ENCODE measurements around the gene PTPRM. TPM values are rescaled to one million over a fixed set of nuclear protein-coding genes. Genes with fewer than 3 reads are reported as not detected.

PTPRM gene
- polyA plus RNA-seq, 1 donor = 85.4 TPM

DNA sequence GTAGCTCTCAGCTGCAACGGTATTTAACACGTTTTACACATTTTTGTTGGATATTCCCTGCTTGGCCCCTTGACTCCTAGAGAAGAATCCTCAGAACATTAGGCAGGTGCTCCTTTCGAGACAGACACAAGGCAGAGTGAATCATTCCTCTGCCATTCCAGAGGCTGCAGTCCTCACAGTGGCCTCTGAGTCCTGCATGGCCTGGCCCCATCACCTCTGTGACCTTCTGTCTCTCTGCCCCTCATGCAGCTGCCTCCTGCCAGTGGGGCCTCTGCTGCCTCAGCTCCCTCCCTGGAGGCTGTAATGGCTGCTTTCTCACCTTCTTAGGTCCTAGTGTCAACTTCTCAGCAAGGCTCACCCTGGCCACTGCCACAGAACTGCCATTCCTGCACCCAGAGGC, 101.3 kb downstream of the PTPRM start:
- DNase-seq (ENCODE audit: low read depth) = no peak

DNA sequence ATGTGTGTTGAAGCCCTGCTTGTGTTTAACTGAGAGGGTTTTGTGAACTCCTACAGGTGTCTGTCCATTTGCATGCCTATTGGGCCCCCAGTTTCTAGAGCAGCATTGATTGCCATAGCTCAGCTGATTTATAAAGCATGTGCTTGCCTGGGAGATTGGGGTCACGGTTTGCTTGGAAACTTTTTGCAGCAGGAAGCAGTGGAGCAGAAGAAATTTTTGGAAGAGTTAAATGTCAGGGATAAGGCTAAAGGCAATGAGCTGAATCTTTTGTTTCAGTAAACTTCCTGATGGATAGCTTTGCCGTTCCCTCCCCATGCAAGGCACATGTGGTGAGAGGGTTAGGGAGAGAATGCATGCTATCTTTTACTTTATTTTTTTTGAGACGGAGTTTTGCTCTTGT, 102.2 kb downstream of the PTPRM start:
- DNase-seq (ENCODE audit: low read depth) = no peak

DNA sequence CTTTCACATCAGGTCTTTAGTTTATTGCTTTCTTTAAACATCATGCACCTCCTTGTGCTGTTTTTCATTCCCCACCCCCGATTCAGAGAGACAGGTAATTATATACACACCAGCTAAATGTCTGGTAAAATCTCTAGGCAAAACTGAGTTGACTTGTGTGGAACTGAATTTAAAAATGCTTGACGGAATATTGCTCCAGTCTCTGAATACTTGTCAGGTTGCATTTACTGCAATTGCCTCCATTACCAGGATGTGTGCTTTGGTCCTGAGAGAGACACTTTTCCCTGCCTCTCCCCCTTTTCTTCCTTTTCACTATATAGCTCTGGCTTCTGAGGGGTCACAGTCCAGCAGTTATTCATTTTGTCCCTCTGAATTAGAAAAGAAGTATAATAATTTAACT, 104.0 kb downstream of the PTPRM start:
- no peak for DNase-seq (ENCODE audit: low read depth)

DNA sequence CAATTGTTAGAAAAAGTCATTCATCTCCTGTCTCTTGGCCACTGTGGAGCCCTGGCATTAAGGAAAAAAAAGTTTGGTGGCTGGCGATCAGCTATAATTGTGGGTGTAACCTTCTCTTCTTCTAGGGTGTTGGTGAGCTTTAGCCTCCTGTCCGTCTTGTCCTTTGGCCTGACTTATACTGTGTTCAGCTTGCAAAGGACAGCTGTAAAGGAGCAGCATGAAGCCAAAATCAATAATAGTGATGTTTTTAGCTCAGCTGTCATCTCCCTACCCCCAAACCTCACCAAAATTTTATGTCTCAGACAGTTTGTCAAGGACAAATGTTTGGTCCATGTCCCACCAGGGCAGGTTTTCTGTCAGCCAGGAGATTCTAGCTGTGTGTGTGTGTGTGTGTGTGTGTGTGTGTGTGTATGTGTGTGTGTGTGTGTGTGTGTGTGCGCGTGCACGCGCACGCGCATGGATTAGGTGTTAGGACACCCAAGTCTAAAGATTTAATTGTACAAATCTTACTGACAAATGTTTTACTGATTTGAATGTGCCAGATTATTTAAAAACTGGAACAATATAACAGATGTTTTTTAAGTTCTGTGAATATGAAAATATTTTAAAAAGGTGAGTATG, 109.2 kb downstream of the PTPRM start:
- no peak for DNase-seq (ENCODE audit: low read depth)

DNA sequence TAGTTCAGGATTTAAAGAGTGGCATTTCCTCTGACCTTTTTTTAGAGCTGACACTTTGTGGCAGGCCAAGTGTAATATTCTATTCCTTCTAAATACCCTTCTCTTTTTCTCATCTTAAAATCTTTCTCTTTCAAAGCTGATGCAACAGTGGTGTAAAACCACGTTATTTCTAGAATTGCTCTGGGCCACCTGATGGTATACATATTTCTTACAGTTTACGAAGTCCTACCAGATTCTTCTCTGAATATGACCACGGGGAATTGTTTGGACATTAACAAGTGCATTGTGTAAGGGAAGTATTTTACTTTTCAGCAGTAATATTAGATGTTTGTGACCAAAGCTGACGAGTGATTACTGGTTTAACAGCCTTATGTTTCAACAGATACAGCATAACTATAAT, 109.9 kb downstream of the PTPRM start:
- no peak for DNase-seq (ENCODE audit: low read depth)

DNA sequence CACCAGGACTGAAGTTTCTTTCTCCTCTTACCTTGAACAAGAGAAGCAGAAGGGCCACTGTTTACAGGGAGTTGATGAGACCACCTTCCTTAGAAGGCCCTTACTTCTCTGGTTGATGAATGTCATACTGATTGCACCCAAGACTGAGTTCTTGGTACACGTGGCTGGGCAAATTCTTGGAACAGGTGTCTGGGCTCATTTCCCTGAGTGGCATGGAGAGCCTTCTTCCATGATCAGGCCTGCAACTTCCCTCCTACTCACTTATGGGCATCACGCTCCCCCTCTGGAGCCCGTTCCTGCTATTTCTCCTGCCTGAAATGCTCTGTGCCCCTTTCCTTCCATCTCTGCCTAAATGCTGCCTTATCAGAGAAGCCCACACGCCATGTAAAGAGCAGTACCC, 110.3 kb downstream of the PTPRM start:
- DNase-seq (ENCODE audit: low read depth) = no peak

DNA sequence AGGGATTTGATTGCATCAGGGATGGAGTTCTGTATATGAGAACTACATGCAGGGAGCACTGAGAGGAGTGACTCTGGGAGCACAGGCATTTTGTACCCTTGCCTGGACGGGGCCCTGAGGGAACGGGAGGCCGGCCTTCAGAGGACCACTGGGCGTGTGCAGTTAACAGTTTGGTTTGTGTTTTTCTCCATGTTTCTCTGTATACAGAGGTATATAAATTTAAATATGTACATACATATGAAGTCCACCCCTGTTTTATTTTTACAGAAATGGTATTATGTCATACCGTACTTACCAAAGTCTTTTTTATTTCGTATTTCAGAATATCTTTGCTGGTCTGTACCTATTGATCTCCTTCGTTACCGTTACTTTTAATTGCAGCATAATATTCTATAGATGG, 111.3 kb downstream of the PTPRM start:
- DNase-seq (ENCODE audit: low read depth) = no peak

DNA sequence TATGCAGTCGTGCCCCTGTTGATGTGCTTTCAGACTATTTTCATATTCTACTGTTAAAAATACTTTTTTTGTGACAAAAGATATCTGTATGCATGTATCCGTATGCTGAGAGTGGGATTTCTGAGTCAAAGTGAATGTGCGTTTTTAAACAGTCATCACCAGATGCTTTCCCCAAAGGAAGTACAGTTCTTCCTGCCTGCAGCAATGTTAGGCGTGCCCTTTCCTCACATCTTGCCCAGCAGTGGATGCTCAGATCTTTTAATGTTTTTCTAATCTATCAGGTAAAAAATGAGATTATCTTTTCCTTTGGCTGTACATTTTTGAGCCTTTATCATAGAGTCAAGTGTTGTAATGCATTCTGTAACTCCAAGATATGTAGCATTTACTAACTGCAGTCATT, 111.7 kb downstream of the PTPRM start:
- DNase-seq (ENCODE audit: low read depth) = no peak

DNA sequence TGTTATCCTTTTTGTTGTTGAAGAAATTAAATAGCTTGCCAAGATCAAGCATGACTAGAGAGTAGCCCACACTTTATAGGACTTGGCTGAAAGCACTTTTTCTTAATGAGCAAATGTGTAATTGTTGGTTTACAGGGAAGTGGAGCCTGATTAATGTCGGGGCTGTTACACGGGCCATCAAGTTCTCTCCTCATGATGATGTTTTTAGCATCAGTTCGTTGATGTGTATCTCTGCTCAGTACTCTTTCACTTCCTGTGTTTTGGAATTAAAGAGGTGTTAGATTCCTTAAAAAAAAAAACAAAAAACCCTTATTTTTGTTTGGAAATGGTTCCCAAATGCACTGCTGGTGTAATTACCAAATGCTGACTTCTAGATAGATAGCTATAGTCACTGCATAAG, 114.2 kb downstream of the PTPRM start:
- DNase-seq (ENCODE audit: low read depth) = no peak

DNA sequence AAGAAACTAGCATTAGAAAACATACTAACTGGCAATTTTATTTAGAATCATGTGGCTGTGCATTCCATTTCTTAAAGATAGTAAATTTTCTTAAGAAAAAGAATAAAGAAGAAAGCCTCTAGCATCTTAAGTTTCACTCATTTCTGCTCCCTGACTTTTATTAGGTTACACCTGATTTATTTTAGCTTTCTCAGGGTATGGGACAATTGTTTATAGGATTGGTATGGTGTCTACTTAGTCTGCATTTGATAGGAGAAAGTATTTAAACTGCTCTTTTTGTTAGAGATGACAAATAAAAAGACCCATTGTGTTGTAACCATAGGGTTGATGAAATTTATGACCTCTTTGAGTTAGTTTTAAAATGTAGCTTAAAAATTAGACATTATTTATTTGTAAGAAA, 115.2 kb downstream of the PTPRM start:
- no peak for DNase-seq (ENCODE audit: low read depth)

DNA sequence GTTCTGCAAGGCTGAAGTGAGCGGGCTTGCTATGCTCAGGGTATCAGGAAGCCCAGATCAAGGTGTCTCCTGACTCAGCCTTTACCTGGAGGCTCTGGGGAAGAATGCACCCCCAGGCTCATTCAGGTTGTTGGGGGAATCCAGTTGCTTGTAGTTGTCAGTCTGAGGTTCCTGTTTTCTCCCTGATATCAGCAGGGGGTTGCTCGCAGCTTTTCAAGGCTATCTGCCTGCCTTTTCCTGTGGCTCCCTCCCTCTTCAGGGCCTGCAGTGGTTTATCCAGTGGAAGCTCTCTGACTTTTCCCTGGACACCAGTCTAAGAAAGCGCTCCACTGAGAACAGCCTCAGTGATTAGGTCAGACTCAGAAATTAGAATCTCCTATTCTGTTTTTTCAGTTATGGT, 116.6 kb downstream of the PTPRM start:
- DNase-seq (ENCODE audit: low read depth) = no peak

DNA sequence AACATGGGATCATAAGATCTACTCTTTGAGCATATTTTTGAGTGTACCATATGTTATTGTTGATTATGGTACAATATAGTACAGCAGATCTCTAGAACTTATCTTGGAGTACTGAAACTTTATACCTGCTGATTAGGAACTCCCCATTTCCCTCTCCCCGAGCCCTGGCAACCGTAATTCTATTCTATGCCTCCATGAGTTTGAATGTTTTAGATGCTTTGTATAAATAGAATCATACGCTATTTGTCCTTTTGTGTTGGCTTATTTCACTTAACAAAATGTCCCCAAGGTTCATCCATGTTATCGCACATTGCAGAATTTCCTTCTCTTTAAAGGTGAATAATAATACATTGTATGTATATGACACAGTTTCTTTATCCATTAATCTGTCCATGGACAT, 117.2 kb downstream of the PTPRM start:
- DNase-seq (ENCODE audit: low read depth) = no peak

DNA sequence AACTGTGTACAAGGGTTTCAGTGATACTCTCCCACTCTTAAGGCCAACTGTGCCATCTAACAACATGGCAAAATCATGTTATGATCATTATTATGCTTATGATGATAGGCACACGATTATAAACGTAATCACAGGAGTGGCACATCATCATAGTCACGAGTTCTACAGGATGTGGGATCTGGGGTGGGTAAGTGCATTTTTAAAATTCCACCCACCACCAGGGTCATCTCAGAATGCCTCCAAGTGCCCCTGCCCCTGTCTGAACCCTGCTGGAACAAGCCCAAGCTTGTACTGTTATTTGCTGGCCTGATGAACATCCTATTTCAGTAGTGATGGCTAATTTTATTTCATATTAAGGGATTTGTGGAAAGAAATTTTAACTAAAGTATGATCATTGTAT, 117.8 kb downstream of the PTPRM start:
- DNase-seq (ENCODE audit: low read depth) = no peak

DNA sequence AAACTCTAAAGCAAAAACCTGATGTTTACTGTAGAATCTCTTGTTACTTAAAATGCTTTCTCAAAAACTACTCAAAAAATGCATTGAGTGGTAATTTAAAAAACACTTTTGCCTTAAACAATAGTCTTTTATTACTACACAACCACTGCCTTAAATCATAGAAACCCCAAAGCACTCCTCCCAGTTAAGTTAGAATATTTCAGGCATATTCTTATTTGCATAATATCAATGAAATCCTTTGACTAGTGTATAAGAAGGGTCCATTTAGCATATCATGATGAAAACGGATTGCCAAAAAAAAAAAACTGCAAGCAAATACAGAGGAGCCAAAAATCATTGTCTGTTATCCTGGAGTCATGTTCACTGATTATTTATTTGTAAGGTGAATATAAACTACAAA, 119.2 kb downstream of the PTPRM start:
- no peak for DNase-seq (ENCODE audit: low read depth)

DNA sequence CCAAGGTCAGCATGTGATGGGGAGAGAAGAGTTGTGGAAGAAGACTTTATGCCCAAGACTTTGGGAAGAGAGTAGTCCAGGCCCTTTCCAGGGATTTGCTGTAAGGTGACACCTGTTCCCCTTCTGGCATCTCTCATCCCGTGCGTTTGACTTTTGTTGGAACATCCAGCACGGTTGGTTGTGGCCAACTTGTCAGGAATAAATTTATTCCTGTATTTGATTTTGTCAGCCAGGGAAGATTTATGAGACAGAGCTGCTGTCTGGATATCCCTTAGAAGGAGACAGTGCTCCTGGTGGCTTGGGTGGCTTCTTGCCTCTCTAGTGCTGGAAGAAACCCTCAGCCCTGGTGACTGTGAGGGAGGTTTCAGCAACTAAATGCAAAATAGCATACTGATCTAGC, 121.5 kb downstream of the PTPRM start:
- DNase-seq (ENCODE audit: low read depth) = no peak

DNA sequence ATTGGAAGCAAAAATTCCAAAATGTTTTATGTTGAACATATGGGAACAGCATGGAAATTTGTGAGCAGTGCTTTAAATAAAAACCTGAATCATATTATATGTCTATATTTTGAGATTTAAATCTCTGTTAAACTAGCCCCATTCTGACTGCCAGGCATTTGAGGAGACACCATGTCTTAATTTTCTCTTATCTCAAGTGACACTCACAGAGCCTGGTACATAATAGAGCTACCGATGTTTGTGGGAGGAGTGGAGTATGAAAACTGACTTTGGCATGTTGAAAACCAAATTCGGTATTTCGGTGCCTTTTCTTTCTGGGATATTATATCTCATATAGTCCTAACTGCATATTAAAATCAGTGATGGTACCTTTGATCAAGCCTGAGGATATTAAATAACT, 124.1 kb downstream of the PTPRM start:
- DNase-seq (ENCODE audit: low read depth) = no peak

DNA sequence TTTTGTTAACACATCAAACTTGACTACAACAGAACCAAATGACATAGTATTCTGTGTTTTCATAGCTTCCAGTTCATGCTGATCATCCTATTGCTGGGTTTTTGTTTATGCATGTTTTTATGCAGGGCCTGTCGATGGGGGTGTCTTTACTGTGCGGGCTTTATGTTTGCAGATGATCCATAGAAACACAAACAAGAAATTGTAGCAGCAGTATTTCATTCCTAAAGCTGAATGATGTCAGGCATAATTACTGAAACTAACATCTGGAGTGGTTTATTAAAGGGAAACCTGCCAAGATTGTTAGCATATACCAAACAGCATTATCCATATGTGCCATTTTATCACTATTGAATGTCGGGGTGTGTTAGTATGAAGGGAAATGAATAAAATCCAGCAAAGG, 129.7 kb downstream of the PTPRM start:
- peak; percentile 34 for DNase-seq (ENCODE audit: low read depth)

DNA sequence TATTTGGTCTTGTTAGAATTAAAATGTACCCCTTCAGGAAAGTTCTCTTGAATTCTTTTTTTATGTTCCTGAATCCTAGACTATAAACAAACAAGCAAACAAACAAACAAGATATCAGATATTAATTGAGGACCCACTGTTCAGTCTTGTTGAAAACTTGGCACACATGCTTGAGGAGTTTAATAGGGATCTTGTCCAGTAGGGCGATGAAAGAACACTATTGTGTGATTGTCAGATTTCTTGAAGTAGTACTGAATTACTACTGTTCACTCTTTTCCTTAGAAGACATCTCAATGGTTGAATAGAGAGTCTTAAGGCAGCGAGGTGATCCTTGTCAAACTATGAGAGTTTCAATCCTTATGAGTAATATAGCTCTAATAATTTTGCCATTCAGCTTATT, 130.2 kb downstream of the PTPRM start:
- no peak for DNase-seq (ENCODE audit: low read depth)

DNA sequence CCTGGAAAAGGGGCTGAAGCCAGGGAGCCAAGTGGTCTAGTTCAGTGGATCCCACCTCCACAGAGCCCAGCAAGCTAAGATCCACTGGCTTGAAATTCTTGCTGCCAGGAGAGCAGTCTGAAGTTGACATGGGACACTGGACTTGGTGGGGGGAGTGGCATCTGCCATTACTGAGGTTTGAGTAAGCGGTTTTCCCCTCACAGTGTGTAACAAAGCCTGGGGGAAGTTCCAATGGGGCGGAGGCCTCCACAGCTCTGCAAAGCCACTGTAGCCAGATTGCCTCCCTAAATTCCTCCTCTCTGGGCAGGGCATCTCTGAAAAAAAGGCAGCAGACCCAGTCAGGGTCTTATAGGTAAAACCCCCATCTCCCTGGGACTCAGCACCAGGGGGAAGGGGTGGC, 144.4 kb downstream of the PTPRM start:
- DNase-seq (ENCODE audit: low read depth) = no peak

DNA sequence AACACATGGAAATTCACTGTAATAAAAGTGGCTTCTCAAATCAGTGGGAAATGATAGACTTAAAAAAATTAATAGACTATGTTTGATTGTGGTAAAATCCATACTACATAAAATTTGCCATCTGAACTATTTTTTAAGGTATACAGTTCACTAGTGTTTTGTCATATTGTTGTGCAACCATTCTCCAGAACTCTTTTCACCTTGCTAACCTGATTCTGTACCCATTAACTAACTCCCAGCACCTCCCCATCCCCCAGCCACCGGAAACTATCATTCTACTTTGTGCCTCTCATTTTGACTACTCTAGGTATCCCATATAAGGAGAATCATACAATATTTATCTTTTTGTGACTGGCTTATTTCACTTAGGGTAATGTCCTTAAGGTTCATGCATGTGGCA, 153.3 kb downstream of the PTPRM start:
- DNase-seq (ENCODE audit: low read depth) = no peak

DNA sequence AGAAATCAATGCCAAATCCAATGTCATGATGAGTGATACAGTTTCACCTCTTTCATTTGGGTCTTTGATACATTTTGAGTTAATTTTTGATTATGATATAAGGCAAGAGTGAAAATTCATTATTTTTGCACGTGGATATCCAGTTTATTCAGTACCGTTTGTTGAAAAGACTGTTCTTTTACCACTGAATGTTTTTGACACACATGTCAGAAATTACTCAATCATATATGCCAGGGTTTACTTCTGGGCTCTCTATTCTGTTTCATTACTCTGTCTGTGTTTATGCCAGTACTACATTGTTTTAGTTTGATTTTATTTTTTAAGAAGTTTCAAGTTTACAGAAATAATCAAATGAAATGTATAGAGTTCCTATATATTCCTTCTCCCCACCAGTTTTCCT, 154.4 kb downstream of the PTPRM start:
- DNase-seq (ENCODE audit: low read depth) = no peak

DNA sequence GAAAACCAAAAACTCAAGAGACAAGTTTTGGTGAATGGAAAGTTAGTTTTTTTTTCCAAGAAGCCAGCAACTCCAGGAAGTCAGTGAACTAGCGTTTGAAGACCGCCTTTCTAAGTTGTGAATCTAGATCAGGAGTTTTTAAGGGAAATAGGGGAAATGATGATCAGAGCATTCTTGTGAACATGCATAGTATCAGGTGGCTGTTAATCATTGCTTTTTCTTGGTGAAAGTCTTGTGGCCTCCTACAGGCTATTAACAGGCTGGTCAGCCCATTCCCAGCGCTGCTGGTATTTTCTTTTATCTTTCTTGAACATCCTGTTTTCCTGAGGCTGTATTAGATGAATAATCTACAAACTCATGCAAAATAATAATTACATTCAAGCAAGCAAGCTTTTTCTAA, 155.8 kb downstream of the PTPRM start:
- no peak for DNase-seq (ENCODE audit: low read depth)

DNA sequence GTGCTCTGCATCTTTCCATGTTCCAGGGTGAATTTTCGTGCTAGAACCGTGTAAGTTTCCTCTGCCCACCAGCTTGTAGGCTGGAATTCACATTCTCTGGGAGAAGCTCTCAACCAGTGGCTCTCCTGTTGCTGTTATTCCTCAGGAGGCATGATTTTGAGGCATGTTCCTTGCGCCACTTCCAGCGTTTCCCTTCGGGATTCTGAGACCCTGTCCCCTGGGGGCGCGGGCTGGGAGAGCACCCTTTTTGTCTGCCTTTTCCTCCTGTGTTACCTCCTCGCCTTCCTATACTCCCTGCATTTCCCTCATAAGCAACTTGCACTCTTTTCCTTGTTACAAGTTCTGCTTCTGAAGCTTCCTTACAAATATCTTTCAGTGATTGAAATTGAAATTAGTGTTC, 156.4 kb downstream of the PTPRM start:
- no peak for DNase-seq (ENCODE audit: low read depth)

DNA sequence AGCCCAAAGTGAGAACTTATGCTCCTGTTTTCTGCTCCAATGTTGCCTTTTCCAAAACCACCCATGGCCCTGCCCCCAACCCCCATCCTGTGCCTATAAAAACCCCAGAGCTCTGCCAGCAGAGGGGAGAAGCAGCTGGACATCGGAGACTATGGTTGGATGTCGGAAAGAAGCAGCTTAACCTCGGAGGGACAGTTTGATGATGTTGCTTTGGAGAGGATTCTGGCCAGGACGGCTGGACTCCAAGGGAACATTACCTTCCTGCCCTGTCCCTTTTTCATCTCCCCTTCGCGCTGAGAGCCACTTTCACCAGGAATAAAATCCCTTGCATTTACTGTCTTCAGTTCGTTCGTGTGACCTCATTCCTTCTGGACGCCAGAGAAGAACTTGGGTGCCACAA, 158.4 kb downstream of the PTPRM start:
- no peak for DNase-seq (ENCODE audit: low read depth)

DNA sequence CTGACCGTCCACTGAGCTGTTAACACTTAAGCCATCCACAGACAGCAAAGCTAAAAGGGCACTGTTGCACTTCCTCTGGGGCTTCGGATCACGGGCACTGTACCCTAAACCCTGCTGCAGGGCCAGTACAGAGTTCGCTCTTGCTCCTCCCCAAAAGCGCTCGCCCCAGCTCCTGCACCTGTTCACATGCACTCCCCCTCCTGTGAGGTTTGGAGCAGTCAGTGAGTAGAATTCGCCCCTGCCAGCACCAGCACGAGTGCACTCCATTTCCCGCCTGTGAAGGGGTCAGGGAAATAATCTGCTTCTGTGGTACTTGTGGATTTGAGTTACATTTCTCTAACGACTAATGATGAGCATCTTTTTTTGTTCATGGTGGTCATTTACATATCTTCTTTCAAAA, 158.8 kb downstream of the PTPRM start:
- DNase-seq (ENCODE audit: low read depth) = no peak

All from forelimb muscle (tissue), 1 donor.